Measurements from ENCODE around the gene USP3.

The USP3 gene

DNA sequence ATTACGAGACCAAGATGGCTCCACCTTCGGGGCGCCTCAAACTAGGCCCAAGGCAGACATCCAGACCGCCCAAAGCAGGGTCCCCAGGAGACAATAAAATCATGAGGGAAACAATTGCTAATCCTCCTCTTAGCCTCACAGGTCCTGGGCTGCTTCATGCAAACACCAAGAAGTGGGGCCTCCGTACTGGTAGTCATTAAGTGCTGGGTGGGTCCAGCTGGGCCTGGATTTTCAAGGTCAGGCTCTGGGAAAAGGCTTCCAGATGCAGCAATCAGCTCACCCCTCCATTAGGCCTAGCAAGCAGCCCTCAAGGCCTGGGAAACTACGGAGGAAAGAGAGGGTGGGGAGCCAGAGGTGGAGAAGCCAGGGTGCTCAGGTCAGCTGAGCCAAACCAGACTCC, 93.4 kb downstream of the USP3 start:
- TF ChIP-seq ZFX (IDR thresholded peaks at IDR 0.05) = no peak
- TF ChIP-seq, protein P1, sequence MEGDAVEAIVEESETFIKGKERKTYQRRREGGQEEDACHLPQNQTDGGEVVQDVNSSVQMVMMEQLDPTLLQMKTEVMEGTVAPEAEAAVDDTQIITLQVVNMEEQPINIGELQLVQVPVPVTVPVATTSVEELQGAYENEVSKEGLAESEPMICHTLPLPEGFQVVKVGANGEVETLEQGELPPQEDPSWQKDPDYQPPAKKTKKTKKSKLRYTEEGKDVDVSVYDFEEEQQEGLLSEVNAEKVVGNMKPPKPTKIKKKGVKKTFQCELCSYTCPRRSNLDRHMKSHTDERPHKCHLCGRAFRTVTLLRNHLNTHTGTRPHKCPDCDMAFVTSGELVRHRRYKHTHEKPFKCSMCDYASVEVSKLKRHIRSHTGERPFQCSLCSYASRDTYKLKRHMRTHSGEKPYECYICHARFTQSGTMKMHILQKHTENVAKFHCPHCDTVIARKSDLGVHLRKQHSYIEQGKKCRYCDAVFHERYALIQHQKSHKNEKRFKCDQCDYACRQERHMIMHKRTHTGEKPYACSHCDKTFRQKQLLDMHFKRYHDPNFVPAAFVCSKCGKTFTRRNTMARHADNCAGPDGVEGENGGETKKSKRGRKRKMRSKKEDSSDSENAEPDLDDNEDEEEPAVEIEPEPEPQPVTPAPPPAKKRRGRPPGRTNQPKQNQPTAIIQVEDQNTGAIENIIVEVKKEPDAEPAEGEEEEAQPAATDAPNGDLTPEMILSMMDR (conservative IDR thresholded peaks at IDR 0.05) = no peak
- no peak overlapping the region for H3K27ac ChIP-seq

DNA sequence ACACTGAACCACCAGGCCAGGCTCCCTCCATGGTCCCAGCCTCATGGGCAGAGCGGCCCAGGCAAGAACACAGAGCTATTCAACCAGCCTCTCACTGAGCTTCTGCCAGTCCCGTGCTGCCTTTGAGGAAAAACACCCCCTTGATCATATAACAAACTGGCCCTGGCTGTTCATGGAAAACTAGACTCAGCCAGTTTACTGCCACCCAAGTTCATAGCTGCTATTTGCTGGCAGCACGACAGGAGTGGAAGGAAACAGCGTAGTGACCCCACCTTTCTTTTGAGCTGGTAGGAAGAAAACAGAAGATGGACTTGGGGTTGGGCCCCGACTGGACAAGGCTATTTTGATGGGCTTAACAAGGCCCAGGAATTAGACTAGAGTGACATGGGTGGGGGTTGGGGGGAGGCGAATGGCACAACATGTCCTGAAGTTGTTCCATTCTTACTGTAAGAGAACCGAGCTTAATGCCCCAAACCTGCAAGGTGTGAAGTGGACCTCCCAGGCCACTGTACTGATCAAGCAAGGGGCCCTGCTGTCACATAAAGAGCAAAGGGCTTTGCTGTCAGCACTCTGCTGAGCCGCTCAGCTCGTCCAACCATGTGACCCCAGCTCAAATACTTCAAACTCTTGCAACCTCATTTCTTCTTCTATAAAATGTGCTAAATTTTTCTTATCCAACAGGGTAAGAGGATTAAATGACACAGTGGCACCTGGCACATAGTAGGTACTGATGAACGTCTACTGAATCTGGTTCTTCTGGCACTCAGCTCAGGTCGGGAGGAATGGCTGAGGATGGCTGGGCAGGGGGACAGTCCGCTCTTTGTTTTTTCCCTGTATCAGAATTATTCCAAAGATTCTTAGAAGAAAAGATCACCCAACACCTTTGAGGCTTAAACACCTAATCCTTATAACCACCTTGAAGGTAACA, 94.3 kb downstream of the USP3 start:
- peak overlapping the region; percentile 91 for H3K27ac ChIP-seq
- TF ChIP-seq ZFX (IDR thresholded peaks at IDR 0.05) = no peak
- TF ChIP-seq, protein P1 (conservative IDR thresholded peaks at IDR 0.05) = no peak

DNA sequence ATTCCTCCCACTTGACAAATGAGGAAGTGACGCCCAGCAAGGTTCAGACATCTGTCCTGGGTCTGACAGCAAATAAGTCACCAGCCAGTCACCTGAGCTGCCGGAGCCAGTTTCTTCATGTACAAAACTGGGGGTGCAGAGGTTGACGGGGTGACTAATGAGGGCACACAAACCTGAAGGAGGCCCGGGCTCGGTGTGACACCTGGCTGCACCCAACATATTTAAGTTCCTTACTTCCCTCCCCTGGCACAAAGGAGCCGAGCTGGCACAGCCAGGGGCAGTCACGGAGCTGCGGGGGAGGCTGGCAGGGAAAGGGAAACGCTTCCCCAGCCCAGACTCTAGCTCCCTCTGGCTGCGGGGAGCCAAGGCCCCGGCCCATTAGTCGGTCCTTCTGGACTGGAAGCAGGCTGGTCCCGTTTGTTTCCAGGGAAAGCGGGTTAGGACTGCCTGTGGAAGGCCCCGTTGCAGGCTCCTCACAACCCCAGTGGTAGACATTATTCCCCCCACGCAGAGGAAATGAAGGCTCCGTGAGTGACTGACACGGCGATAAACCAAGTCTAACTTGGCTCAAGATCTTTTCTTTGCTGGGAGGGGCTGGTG, 95.1 kb downstream of the USP3 start:
- H3K27ac ChIP-seq = peak overlapping the region; percentile 91
- TF ChIP-seq, protein P1 (conservative IDR thresholded peaks at IDR 0.05) = peak; percentile 91
- no peak for TF ChIP-seq ZFX (IDR thresholded peaks at IDR 0.05)

- TF ChIP-seq, protein P1 (conservative IDR thresholded peaks at IDR 0.05) = no peak
- TF ChIP-seq ZFX (IDR thresholded peaks at IDR 0.05) = 0 out of 2 replicates have a peak, but pooled peaks have one; percentile 21
- H3K27ac ChIP-seq = peak overlapping the region; percentile 91
Measured at GRCh38 chr15:63600001-63600615, 95.7 kb downstream of the USP3 start.

DNA sequence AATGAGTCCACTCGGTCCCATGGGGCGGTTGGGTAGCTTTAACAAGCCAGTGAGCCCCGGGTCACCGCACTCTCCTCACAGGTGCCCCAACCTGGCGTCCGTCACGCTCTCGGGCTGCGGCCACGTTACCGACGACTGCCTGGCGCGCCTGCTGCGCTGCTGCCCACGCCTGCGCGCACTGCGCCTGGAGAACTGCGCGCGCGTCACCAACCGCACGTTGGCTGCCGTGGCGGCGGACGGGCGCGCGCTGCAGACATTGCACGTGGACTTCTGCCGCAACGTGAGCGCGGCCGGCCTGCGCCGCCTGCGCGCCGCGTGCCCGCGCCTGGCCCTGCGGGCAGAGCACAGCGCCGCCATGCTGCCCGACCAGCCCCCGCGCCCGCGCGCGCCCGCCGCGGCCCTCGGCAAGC, 96.2 kb downstream of the USP3 start:
- peak overlapping the region; percentile 91 for H3K27ac ChIP-seq
- TF ChIP-seq, protein P1 (conservative IDR thresholded peaks at IDR 0.05) = no peak; the same call in 1 of the 2 replicates
- TF ChIP-seq ZFX (IDR thresholded peaks at IDR 0.05) = no peak

DNA sequence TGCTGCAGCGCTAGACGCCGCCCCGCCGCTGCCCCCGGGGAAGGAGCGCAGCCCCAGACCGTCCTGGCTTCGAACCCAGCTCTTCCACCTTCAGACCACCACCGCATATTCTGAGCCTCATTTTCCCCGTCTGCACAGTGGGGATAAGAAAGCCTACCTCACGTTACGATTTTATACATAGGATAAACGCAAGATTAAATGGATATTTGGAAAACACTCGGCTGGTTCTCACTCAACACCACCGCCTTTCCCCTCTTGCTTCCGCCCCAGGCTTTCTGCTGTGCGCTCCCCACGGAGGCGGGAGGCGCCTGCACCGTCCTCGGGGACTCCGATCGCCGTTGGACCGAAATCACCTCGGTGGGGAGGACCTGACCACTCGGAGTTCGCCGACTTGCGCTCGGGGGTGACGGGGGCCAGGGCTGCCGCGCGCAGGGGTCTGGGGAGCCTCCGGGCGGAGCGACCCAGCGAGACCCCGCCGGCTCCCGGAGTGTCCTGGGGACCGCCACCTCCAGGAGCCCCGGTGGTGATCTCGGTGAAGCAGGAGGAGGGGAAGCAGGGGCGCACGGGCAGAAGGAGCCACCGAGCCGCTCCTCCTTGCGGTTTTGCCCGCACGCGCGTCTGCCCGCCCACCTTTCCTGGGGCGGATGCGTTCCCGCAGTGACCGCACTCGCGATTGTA, 96.8 kb downstream of the USP3 start:
- peak overlapping the region; percentile 91 for H3K27ac ChIP-seq
- TF ChIP-seq, protein P1 (conservative IDR thresholded peaks at IDR 0.05) = peak; percentile 34
- TF ChIP-seq ZFX (IDR thresholded peaks at IDR 0.05) = no peak
